NK-92 (cell line): ENCODE data around the gene ARHGEF33.

Experiments used
- DNase-seq: peaks from one replicate; lab custom pipeline; 2025; ENCODE audit not compliant: unreplicated experiment; lab: John Stamatoyannopoulos, UW

Gene ARHGEF33

DNA sequence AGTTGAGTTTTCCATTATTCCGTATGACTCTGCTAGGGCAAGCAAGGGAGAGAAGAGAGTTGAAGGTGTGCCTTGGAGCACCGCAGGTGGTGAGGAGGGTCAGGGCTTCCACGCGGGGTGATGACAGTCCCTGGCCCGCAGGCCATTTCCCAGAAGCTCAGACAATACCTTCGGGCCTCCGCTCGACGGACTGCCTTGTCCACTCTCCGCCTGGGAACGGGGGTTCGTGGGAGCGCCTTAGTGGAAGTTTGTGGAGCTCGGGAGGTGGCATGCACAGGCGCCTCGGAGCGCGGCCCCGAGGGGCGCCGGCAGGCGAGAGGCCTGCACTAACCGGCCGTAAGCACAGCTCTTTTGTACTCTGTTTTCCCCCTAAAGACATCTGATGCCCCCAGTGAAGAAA, 69.8 kb downstream of the ARHGEF33 start:
- DNase-seq = no peak

DNA sequence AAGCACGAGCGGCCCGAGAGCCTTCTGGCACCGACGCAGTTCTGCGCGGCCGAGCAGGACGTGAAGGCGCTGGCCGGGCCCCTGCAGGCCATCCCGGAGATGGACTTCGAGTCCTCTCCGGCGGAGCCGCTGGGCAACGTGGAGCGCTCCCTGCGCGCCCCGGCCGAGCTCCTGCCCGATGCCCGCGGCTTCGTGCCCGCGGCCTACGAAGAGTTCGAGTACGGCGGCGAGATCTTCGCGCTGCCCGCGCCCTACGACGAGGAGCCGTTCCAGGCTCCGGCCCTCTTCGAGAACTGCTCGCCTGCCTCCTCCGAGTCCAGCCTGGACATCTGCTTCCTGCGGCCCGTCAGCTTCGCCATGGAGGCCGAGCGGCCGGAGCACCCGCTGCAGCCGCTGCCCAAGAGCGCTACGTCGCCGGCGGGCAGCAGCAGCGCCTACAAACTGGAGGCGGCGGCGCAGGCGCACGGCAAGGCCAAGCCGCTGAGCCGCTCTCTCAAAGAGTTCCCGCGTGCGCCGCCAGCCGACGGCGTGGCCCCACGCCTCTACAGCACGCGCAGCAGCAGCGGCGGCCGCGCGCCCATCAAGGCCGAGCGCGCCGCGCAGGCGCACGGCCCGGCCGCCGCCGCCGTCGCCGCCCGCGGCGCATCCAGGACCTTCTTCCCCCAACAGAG, 70.4 kb downstream of the ARHGEF33 start:
- DNase-seq = no peak

DNA sequence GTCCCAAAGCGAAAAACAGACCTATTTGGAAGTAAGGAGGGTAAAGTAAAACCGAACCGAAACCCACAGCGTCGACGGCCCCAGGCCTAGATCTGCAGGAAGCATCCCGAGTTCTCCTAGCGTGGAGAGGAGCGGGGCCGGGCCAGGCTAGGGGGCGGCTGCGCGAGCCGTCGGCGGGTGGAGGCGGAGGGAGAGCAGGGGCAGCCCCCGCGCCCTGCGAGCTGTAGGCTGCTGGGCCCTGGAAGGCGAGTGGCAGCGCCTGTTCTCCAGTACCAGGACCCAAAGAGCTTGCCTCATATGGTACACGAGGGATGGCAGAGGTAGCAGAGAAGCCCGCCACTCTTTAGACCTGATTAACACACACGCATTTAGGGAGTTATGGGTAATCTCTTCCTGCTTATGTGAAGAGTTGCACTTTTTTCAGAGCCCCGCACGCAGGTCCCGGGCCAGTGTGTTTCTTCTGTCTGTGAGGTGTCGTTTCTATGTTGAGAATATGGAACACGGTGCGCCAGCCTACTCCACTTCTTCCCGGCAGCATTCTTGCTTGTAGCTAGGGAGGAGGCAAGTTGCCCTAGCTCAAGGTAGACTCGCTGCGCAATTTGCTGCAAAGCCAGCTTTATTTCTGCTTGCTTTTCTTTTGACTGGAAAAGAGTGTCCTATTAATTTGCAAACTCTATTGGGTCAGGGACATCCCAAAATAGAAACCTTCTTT, 71.1 kb downstream of the ARHGEF33 start:
- DNase-seq = no peak

DNA sequence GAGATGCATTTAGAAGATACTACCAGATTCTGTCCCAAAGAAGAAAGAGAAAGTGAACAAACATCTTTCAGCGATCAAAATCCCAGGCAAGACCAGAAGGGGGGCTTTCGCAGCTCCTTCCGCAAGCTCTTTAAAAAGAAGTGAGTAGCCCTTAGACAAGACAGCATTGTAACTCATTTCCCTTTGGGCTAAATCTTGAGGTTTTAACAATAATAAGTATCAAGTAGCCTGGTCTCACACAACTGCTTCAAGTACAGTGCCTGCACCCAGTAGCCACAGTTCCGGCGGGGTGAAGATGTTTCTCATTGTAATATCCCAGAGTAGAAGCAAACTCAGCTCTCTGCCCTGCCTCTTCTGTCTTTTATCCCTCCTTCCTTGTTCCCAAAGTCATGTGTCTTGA, 76.3 kb downstream of the ARHGEF33 start:
- DNase-seq = no peak

DNA sequence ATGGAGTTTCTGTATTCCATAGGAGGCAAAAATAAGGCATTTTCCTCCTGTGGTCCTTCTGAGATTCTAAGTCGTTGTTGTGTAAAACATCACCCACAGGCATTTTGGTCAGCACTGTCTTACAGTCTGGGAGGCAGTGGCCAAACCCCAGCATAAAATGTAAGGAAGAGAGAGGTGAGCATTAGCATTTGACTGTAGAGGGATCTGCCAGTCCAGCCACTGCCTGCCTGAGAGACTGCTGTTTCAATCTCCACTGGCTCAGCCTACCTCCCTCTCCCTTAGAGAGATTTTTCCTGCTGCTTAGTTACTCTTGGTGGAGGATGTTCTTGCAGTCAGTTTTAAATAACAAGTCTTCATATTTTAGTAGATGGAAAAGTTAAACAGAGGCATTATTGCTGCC, 77.0 kb downstream of the ARHGEF33 start:
- no peak for DNase-seq

DNA sequence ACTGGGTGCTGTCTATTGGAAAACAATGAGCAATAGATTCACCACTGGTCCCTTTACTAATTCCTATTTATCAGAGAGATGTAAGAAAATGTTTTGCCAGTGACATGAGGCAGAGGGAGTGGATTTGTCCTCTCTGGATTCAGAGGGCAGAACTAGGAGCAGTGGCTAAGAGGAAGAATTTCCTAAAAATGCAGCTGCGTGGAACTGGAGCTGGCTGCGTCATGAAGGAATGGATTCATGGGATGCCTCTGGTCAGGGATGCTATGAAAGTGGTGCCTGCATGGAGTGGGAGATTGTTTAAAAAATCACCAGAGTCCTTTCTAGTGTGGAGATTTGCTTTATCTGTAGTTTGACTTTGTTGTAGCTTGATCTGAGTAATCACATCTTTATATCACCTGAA, 78.3 kb downstream of the ARHGEF33 start:
- DNase-seq = no peak

DNA sequence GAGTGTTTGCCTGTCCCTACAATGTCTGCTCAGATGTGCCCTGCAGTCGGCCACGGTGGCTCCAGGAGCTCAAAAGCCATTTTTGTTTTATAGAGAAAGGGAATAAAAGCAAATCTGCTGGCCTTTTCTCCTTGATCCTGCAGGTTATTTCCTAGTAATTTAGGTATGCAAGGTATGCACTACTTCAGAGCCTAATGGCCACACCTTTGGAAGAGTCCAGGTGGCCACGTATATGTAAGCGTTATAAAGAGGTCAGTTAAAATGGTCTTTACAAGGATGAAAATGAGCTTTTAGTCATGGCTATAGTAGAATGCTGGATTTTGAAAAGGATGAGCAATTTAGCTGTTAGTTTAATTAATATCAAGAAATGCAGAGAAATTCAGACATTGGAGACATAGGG, 81.7 kb downstream of the ARHGEF33 start:
- no peak for DNase-seq

DNA sequence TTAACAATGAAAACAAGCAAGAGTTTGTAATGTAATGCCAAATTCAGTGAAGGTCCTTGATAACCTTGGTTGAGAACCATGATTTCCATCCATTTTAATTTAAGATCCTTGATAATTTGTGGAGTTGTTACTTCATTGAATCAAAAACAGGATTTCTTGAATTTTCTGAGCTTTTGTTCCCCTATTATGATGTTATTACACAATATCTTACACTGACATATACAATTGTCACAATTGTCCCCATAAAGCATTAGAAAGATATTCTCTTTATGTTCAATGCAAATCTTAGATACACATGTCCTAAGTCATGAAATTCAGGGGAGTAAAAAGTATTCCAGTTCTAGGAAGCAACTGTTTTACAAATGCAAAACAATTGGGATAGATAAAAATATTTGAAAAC, 83.6 kb downstream of the ARHGEF33 start:
- no peak for DNase-seq

DNA sequence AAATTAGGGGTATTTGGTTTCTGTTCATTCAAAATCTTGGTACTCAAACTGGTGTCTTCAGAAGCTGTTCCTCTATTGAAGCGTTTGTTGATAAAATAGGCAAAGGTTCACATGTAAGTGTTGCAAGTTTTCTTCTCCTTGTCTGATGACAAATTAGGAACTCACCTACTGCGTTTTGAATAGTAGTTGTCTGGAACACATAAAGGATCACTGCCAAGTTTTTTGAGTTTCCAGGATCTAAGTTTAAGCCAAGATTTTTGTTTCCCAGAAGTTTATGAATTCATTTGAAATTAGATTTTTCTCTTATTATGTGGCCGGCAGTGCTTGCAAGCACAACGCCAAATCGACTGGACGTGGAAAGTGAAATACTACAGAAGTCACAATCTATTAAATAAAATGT, 85.4 kb downstream of the ARHGEF33 start:
- no peak for DNase-seq

DNA sequence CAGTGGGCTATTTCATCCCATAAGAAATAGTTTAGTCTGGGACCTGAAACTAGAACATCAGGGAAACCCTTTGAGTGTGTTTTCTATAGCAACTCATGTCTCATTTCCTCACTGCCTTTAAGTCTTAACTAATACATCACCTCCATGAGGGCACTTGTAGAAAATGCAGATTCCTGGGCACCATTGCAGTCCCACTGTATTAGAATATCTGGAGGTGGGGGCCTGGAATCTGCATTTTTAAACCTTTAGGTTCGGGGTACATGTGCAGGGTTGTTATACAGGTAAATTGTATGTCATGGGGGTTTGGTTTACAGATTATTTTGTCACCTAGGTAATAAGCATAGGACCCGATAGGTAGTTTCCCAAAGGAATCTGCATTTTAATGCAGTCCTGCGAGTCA, 87.4 kb downstream of the ARHGEF33 start:
- no peak for DNase-seq

DNA sequence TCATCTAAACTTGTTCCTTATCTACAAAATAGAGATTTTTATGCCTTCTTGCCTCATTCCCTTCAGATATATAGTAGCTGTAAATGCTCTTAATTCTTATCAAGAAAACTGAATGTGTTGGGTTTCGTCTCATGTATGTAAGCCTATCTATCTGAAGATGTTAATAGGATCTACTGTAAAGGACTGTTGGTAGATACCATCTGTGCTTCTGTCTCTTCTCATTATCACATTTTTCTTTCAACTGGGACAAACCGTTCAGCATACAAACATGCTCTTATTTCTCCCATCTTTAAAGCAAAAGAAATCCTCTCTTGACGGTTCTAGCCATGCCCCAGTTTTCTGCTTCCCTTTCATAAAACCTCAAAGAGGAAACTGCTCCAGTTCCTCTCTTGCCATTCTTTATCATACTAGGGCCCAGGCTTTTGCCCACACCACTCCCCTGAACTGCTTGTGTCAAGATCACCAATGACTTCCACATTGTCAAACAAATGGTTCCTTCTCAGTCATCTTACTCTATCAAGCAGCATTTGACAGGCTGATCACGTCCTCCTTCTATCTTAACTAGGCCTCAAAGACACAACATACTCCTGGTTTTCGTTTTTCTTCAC, 88.7 kb downstream of the ARHGEF33 start:
- DNase-seq = no peak

DNA sequence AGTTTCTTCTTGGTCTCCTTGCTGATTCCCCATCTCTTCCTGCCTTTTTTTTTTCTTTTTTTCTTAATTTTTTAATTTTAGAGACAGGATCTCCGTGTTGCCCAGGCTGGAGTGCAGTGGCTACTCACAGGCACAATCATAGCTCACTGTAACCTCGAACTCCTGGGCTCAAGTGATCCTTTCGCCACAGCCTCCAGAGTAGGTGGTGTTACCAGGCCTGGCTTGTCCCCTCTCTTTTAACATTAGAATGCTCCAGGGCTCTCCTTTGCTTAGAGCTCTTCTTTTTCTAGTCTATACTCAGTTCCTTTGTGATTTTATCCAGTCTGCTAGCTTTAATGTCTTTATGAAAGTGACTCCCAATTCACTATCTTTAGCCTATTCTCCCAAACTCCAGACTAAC, 89.2 kb downstream of the ARHGEF33 start:
- no peak for DNase-seq

DNA sequence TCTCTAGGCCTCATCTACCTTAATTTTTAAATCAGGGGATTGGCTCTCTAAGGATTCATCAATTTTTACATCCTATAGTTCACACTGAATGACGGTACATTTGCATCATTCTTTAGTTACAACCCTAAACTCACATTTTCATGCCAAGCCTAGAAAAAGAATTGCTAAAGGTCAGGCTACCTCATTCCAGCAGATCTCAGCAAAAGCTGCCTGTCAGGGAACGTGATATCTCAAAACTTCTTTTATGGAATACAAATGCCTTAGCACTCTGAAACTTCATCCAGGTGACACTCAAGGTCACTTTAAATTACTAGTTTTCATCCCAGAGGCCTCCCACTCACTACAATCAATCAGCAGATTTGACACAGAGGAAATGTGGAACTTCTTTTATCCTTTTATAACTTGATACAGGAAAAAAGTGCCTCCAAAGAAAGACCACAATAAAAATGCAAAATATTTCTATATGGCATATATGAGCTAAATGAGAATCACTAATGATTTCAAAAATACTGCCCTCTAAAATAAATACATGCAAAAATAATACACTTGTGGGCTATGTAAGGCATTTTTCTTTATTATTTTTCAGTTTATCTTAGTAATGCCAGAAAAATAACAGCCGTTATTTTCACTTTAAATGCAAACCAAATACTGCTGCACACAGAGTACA, 91.5 kb downstream of the ARHGEF33 start:
- no peak for DNase-seq

DNA sequence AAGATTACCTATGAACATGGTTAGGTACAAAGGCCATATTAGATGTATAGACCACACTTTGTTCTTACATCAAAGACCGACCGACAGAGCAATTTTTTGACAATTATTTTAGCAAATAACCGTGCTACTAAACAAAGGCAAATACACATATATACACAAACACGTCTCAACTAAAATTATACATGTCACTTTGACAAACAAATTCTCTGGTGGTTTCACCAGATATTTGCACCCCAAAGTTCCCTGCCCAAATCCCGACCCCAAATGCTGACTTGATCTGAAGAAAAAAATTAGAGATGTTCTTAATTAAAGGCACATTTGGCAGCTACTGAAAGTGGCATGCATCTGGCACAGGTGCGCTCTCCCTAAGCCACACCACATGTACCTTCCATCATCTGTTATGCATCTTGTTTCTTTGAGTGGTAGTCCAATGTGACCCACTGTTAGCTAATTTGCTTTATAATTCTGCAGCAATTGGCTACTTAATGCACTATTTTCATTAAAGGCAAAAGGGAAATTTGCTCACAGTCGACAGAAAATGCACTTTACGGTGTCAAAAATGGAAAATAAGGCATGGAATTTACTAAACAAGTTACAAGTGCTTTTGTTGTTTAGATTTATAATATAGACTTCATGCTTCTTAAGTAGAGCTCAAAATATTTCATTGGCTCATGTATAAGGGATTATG, 92.1 kb downstream of the ARHGEF33 start:
- DNase-seq = no peak

DNA sequence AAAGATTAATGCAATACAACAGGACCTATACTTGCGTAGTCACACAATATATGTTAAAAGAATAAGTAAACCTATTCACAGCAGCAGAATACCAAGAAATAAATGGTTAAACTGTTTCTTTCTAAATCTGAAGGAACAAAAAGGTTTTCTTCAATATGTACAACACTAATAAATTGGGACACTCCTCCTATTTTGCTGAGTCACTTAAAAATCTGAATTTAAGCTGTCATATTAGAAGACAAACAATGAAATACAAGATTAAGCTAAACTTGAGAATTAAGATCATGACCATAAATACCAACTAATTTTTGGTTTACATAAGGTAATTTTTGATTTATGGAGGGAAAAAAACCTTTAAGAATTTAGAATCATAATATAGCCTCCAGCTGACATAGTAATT, 92.8 kb downstream of the ARHGEF33 start:
- no peak for DNase-seq

DNA sequence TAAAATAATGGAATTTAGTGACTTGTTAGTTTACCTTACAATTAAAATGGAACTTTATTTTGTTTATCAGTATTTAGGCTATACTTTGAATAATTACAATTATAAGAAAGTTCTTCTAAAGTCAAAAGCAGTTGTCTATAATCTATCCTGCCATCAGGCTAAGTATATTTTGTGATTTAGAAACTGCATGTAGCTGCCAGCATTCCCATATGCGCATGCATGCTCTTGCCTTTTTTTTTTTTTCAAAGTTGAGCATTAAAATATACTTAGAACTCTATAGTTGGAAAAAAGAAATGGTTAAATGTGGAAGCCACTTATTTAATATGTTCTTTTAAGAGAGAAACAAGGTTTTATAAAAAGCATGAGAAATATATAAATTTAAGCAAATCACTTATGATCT, 99.0 kb downstream of the ARHGEF33 start:
- DNase-seq = no peak

DNA sequence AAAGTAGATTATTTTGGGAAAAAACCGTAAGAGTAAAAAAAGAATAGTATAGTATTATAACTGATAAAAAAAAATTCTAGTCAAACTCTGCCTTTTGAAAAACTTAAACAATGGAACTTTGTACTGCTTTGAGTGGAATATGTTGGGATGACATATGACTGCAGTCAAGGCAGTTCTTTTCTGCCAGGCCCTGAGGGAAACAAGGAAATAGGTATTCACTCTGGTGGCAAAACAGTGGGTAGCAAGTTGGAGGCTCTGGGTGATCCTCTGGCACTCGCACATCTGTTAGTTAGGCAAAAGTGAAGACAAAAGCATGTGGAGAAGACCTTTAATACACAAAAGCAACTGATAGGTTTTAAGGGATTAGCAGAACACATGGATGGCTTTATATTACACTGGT, 102.2 kb downstream of the ARHGEF33 start:
- no peak for DNase-seq

DNA sequence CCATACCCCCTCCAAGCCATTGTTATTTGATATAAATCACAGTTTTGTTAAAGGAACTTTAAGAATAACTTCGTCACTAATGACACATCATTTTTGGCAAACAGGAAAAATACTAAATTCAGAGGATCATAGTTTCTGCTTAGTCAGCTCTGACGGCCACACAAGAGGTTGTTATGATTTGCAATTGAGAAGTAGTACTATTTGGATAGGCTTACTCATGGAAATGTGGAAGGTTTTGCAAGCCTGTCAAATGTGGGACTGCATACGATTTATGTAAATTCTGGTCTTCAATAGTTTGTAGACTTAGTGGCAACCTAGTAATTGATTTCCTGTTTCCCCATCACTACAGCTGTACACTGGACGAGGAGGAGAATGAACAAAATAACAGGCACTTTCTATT, 108.1 kb downstream of the ARHGEF33 start:
- no peak for DNase-seq

DNA sequence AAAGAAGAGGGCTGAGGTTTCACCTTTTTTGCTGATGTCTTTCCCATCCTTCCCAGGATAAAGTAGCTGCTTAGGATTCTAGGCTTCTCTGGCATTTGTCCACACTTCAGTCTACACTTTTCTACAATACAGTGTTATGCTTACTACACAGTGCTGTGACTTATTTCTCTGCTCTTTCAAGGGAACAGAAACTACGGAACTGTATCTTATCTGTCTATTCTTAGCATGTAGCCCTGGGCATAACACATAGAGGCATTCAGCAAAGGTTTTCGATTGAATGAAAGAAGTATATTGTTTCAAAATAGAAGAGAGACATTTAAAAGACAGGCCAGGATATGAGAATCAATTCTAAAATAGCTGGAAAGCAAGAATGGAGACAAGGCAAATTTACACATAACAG, 110.9 kb downstream of the ARHGEF33 start:
- no peak for DNase-seq

DNA sequence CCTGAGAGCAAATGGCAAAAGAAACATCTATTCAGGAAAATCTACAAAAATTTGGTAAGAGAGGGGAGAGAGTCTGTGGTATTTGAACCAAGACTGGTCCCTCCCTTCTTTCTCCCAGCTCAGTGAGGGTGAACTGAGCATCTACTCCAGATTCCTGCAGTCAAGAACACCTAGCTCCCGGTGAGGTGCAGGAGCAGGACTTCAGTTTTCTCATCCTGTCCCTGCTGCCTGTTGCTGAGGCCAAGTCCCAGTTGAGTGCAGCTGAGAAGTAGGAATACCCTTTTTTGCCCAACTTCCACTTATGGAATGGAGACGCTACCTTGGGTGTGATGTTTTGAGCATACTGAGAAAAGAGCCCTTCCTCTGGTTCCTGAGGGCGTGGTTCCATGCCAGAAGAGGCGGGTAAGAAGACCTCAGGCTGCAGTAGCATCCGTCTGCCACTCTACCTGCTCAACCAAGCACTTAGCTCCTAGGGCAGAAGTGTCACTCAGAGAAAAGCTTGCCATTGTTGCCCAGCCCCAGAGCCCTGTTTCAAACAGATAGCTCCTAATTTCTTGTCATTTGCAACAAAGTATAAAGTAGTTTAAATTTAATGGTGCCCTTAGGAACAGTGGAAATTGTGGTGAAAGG, 118.3 kb downstream of the ARHGEF33 start:
- DNase-seq = no peak

DNA sequence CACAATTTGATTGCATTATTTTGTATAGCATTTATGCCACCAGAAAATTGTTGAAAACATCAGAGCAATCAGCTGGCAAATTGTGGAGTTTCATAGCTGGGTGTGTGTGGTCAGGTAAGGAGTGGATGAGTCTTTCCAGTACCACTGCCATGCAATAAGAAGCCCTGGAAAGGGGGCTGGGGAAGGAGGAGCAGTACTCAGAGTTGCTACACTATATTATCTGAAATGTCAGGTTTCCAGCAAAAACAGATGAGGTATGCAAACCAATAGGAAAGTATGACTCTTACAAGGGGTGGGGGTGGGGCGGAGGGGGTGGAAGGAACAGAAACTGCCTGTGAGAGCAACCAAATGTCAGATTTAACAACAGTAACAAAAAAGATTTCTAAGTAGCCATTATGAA, 119.0 kb downstream of the ARHGEF33 start:
- no peak for DNase-seq
